ENCODE data around the gene RAB24. TPM values are rescaled to one million over a fixed set of nuclear protein-coding genes. Genes with fewer than 3 reads are reported as not detected.

The RAB24 gene
- total RNA-seq, 1 experiment from 2014 or later: 37.2 TPM

DNA sequence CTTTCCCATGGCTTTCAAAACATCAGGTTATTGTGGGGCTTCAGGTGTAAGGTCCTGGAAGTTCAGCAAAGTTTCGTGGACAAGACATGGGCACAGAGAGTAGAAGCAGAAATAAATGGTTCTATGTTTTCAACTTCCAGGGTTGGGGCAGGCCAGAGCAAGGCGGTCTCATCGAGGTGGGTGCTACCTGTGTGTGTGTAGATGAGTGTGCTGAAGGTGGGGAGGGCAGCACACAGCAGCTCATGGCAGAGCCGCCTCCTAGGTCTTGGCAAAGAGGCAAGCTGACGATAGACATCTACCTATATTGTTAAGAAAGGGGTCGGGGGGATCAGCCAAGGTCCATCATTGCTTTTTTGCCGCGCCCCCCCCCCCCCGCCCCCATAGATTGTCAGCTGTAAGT lies 3.8 kb downstream of the RAB24 start:
- intact Hi-C loops (cut with micrococcal nuclease; ENCODE audit: unreplicated experiment): loop anchor here (5.0 kb wide), 1 partner anchor 187 kb away; no protein-coding TSS in a partner anchor
- H3K36me3 ChIP-seq (ENCODE audit: control insufficient read depth, insufficient read depth, low read length): peaks cover 2% of the 10 kb centered on the region; the same call in 1 of the 2 replicates
- H3K4me1 ChIP-seq (ENCODE audit: control insufficient read depth, insufficient read depth, low read length): peaks cover 24% of the 10 kb centered on the region
- POLR2A ChIA-PET: no interaction called here
- in situ Hi-C loops (cut with HindIII; ENCODE audit: low pct_unique_long_range_greater_than_20kb, low sequenced_read_pairs): no loop called here
- no peak overlapping the region for H3K4me3 ChIP-seq (ENCODE audit: low read depth in 2 of 2, low read length in 2 of 2)
- ATAC-seq (no peak), DNase-seq (ENCODE audit: low read depth, low spot score) (no peak)
- CTCF ChIA-PET: no interaction called here
- H3K9me3 ChIP-seq (ENCODE audit: control insufficient read depth, insufficient read depth, low read depth, low read length): no peaks in the 10 kb centered on the region
- no peak for TF ChIP-seq POLR2AphosphoS5 (IDR thresholded peaks at IDR 0.05; ENCODE audit: low read depth, low read length)
- no TSS peak for BruUV-seq (replicated peaks)
- no peaks in the 10 kb centered on the region for H3K27me3 ChIP-seq (ENCODE audit: control insufficient read depth, insufficient read depth, low read length)
- no peak overlapping the region for H3K27ac ChIP-seq (ENCODE audit: low read length)

- DNase-seq (ENCODE audit: low read depth, low spot score) (no peak), ATAC-seq (no peak)
- ChIA-PET CTCF (no interaction called here), POLR2A (interaction anchor here (0.6 kb wide), 2 partner anchors 32 to 63 kb away, joined by 3 to 5 read pairs; no protein-coding TSS in a partner anchor)
- Histone ChIP-seq H3K36me3 (ENCODE audit: control insufficient read depth, insufficient read depth, low read length) (peaks cover 13% of the 10 kb centered on the region), H3K27ac (ENCODE audit: low read length) (no peak overlapping the region), H3K9me3 (ENCODE audit: control insufficient read depth, insufficient read depth, low read depth, low read length) (no peaks in the 10 kb centered on the region), H3K4me3 (ENCODE audit: low read depth in 2 of 2, low read length in 2 of 2) (no peak overlapping the region), H3K4me1 (ENCODE audit: control insufficient read depth, insufficient read depth, low read length) (peaks cover 24% of the 10 kb centered on the region), H3K27me3 (ENCODE audit: control insufficient read depth, insufficient read depth, low read length) (no peaks in the 10 kb centered on the region)
- in situ Hi-C loops (cut with HindIII; ENCODE audit: low pct_unique_long_range_greater_than_20kb, low sequenced_read_pairs): no loop called here
- intact Hi-C loops (cut with micrococcal nuclease; ENCODE audit: unreplicated experiment): no loop called here
- BruUV-seq (replicated peaks): no TSS peak
- TF ChIP-seq POLR2AphosphoS5 (IDR thresholded peaks at IDR 0.05; ENCODE audit: low read depth, low read length) (no peak), REST (IDR thresholded peaks at IDR 0.05; ENCODE audit: insufficient read depth in 1 of 2, low read depth in 2 of 2, low read length in 1 of 2) (no peak), SIN3A (IDR thresholded peaks at IDR 0.05; ENCODE audit: borderline replicate concordance, insufficient read depth, low read depth, low read length) (no peak), CTCF (IDR thresholded peaks at IDR 0.05) (no peak), TCF7L2 (IDR thresholded peaks at IDR 0.05; ENCODE audit: low read depth, low read length) (no peak)
Measured at GRCh38 chr5:177297922-177298321, 5.6 kb downstream of the RAB24 start.

GRCh38 chr5:177296581-177296980 lies 6.9 kb downstream of the RAB24 start:
- DNase-seq (ENCODE audit: low read depth, low spot score): no peak
- intact Hi-C loops (cut with micrococcal nuclease; ENCODE audit: unreplicated experiment): no loop called here
- ATAC-seq: no peak
- TF ChIP-seq TCF7L2 (IDR thresholded peaks at IDR 0.05; ENCODE audit: low read depth, low read length): no peak
- TF ChIP-seq POLR2AphosphoS5 (IDR thresholded peaks at IDR 0.05; ENCODE audit: low read depth, low read length): no peak
- TF ChIP-seq REST (IDR thresholded peaks at IDR 0.05; ENCODE audit: insufficient read depth in 1 of 2, low read depth in 2 of 2, low read length in 1 of 2): no peak
- TF ChIP-seq SIN3A (IDR thresholded peaks at IDR 0.05; ENCODE audit: borderline replicate concordance, insufficient read depth, low read depth, low read length): no peak
- TF ChIP-seq CTCF (IDR thresholded peaks at IDR 0.05): no peak
- no peaks in the 10 kb centered on the region for H3K9me3 ChIP-seq (ENCODE audit: control insufficient read depth, insufficient read depth, low read depth, low read length)
- POLR2A ChIA-PET: no interaction called here
- in situ Hi-C loops (cut with HindIII; ENCODE audit: low pct_unique_long_range_greater_than_20kb, low sequenced_read_pairs): no loop called here
- H3K4me1 ChIP-seq (ENCODE audit: control insufficient read depth, insufficient read depth, low read length): peaks cover 15% of the 10 kb centered on the region
- no peaks in the 10 kb centered on the region for H3K27me3 ChIP-seq (ENCODE audit: control insufficient read depth, insufficient read depth, low read length)
- CTCF ChIA-PET: no interaction called here
- H3K27ac ChIP-seq (ENCODE audit: low read length): no peak overlapping the region
- peaks cover 21% of the 10 kb centered on the region for H3K36me3 ChIP-seq (ENCODE audit: control insufficient read depth, insufficient read depth, low read length)
- no TSS peak for BruUV-seq (replicated peaks)
- H3K4me3 ChIP-seq (ENCODE audit: low read depth in 2 of 2, low read length in 2 of 2): no peak overlapping the region

All from Panc1 (cell line).